GM21515 (cell line): ENCODE data around the gene PHF21A.
"Not testable (repeated sequence)": the region's sequence is repeated elsewhere in the genome, so short reads cannot be mapped to it uniquely, and the experiment has no call there.

ENCODE experiments used
- ATAC-seq: cut with Tn5 transposase; IDR thresholded peaks from one replicate; pipeline ENCODE4 v1.9.1; 2021; ENCODE audit not compliant: unreplicated experiment

PHF21A gene

DNA sequence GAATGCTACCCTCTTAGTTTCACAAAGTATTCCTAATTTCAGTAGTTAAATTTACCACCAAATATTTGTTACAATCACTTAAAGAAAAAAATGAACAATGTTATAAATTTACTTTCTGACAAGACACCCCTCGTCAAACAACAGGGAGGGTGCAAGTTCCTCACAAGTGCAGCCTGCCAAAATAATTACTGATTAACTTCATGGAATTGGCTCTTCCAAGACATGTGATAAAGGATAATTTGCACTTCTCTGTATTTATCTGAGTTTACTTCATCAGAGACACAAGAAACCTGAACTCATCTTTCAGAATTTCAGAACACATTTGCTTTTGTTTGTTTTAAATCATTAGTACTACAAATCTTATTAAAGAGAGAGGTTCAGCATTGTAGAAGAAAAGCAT, 132.3 kb downstream of the PHF21A start:
- no peak for ATAC-seq

- no peak for ATAC-seq
These were observed 136.0 kb downstream of the PHF21A start for GRCh38 chr11:45985212-45985611.

GRCh38 chr11:45984192-45984591, 137.1 kb downstream of the PHF21A start:
- ATAC-seq: no peak

DNA sequence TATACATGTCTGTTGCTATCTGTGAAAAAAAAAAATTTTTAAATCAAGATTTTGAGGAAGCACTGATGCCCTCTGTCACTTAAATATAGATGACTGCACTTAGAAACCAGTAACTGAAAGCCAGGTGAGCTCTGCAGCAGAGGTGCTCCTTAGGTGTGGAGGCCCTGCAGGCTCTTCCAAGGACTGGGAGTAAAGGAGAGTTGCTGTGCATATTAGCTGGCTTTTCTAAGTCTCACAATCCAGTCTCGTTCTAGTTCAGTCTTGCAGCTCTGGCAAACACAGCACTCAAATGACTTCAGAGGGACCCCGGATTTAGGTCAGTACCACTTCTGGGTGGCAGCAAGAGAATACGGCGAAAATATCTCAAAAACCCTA, 137.8 kb downstream of the PHF21A start:
- ATAC-seq: no peak

- no peak for ATAC-seq
These were observed 138.4 kb downstream of the PHF21A start for GRCh38 chr11:45982656-45983470.

DNA sequence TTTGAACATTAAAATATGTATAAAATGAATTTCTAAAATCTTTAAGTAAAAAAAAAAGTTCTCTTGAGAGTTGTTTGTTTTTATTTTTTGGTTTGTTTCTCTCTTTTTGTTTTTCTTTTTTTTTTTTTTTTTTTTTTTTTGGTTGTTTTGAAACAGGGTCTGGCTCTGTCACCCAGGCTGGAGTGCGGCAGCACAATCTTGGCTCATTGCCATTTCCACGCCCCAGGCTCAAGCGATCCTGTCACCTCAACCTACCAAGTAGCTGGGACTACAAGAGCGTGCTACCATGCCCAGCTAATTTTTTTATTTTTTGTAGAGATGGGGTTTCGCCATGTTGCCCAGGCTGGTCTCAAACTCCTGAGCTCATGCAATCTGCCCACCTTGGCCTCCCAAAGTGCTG, 139.4 kb downstream of the PHF21A start:
- not testable (repeated sequence) for ATAC-seq

DNA sequence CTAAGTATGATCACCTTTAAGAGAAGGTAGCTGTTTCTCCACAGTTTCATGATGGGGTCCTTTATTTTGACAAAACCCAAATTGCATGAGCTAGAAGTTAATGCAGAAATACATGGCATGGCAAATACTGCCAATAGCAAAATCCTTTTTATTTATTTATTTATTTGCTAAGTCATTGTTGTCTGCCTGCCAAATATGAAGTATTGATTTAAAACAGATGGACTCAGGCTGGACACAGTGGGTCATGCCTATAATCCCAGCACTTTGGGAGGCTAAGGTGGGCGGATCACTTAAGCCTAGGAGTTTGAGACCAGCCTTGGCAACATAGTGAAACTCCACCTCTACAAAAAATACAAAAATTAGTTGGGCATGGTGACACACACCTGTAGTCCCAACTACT, 146.4 kb downstream of the PHF21A start:
- ATAC-seq: no peak

DNA sequence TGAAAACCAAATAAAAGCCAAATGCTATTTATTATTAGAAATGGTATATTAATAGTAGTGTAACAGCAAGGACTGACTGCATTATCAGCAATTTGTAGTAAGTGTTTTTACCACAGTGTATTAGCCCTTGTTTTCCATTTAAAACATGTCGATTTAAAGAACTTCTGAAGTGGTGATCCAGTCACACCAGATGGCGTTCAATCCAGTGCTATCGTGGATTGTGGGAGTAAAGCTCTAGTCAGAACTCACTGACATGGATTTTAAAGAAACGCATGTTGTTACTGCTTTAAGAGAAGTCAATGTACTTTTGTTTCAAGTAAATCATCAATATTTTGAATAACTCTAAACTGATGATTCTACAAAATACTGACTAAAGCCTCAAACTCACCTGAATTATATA, 147.7 kb downstream of the PHF21A start:
- no peak for ATAC-seq

DNA sequence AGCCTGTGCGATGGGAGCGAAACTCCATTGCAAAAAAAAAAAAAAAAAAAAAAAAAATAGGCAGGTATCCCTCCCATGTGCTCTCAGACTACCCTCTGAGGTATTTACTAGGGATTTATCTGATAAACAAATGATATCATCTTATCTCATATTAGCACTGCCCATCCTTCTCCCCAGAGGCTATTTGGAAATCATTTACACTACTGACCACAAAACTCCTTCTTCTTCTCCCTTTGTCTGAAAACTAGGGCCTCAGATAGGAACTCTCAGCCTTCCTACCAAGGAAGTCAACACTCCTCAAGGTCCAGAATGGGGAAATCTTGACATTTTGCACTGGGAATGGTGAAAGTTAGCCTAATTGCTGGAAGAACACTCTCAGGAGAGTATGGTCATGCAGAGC, 152.4 kb downstream of the PHF21A start:
- ATAC-seq: no peak

- ATAC-seq: no peak
These were observed 153.7 kb downstream of the PHF21A start for GRCh38 chr11:45967506-45967905.

DNA sequence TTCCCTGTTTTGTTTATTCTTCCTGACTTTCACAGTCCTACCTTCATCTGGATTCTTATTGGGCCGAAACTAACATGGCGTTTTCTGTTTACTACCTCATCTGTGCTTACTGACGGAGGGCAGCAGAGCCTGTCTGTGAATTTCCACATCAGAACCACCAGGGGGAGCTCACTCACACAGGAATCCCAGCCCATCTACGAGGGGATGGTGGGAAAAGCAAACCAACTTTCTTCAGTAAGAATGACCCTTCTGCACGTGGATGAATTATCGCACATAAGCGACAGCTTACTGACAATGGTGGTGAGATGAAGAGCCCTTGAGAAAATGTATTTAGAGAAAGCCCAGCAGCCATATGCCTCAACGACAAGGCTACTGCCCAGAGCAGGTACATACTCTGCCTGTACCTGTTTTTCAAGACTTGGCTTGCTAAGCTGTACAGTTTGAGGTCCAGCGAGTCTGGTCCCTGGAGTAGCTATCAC, 156.3 kb downstream of the PHF21A start:
- ATAC-seq: peak; percentile 66

DNA sequence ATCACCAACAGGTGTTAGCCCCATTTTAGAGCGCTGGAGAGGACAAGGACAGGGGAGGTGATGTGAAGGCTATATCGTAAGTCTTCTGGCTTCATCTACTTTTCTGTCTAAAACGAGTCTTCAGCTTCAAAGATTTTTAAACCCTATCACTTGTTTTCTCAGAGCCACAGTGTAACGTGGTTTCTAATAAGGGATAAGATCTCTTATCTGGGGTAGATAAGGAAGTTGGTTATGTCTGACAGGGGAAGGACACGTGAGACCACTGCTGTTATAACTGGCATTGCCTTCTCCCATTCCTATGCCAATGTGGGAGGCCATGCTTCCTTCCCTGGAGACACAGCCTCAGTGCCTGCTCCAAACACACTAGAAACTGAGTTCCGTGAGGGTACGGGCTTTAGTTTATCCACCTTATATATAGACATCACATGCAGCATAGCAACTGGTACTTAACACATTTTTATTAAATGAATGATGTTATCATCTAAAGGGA, 159.5 kb downstream of the PHF21A start:
- ATAC-seq: no peak

DNA sequence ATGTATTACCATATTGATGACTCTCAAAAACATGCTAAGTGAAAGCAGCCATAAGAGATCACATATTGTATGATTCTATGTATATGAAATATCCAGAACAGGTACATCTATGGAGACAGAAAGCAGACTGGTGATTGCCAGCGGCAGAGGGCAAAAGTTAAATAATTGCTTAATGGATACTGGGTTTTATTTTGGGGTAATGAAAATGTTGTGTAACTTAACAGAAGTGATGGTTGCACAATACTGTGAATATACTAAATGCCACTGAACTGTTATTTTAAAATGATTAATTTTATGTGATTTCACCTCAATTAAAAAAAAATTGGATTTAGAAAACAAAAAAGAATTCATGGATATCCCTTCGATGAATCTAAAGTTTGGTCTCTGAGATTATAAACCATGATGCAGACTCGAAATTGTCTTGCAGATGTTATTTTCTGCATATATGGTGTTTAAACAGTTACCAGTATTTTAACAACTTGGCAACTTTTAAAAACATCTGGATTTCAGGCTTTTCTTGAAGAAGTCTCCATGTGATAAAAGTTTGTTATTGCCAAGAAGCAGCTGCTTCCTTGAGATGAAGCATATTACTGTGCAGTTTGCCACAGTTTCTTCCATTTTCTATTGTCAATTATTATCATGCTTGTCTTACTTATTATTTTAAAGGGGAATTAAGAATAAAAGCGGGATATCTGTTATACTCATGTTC, 160.7 kb downstream of the PHF21A start:
- no peak for ATAC-seq

DNA sequence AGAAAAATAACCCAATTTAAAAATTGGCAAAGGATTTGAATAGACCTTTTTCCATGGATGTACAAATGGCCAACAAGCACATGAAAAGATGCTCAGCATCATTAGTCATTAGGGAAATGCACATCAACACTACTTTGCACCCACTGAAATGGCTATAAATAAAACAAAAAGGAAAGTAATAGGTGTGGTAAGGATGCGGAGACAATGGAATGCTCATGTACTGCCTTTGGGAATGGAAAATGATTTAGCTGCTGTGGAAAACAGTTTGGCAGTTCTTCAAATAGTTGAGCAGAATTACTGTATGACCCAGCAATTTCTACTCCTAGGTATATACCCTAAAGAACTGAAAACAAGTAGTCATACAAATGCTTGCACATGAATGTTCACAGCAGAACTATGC, 161.4 kb downstream of the PHF21A start:
- ATAC-seq: no peak

DNA sequence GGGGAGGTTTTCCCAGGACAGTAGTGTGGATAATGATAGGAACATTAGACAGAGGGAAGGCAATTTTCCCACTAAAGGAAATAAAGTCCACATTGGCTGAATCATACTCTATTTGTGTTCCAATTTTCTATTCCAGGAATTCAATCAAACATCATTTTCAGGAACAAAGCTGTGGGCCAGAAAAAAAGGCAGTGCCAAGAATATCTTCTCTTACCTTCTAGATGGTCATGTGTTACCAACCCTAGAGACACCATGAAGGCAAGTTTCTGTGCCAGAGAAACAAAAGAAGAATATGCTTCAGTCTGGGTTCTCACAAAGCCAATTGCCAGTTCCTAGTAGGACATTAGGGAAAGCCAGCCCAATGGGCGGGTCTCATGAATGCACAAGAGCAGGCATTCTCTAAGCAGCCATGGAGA, 171.3 kb downstream of the PHF21A start:
- no peak for ATAC-seq

DNA sequence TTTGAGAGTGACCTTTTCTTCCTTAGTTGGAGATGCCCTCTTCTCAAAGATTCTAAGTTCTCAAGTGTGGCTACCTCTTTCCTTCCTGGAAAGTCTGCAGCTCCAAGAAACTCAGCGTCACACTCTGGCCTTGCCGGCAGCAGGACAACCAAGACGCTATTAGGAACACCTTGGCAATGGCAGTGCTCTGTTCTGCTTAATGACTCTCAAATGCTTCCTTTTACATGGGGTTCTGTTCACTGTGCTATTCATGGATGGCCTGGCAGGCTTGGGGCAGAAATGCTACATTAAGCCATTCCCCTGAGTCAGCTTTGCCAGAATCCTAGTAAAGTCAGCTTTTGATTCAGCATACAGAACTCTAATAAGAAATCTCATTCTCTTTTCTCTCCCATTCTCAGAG, 172.9 kb downstream of the PHF21A start:
- ATAC-seq: no peak

GRCh38 chr11:45947885-45948284, 173.4 kb downstream of the PHF21A start:
- ATAC-seq: no peak

DNA sequence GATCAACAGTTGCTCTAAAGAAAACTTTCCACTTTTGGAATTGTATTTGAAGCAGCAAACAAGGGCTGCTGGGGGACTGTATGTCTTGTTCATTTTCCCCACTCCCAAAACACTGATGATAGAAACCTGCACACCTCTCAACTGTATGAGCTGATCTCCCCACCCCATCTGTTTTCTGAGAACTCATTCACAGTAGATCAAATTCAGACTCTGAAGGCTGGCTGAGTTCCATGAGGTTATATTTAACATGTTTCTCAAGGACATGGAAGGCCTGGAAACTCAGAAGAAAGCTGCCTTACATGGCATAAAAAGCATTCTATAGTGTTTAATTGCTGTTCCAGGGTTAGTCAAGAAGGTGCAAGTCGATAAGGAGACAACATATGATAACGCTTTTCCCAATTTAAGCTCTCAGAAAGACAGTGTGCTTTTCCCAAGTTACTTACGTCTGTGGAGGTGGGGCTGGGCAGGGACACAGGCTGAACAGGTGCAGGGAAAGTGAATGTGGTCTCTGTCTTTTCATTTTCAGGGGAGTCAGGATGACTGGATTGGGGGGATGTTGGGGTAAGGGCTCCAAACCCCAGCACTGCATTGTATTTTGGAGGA, 175.8 kb downstream of the PHF21A start:
- ATAC-seq: no peak

- ATAC-seq: no peak
These were observed 178.9 kb downstream of the PHF21A start for GRCh38 chr11:45942381-45942780.

DNA sequence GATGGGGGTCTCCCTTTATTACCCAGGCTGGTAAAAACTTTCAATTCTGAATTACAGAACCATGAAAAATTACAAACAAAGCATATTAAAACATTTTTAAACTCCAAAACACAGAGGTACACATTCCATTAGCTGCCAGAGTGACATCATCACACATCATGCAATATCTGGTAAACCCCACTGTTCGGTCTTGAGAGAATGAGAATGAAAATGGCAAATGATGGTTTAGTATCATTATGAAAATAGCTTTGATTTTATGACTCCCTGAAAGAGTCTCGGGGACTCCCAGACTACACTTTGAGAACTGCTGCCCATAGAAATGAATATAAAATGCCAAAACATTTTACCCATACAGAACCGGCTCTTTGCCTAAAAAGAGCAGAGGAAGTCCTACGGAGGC, 180.0 kb downstream of the PHF21A start:
- no peak for ATAC-seq

GRCh38 chr11:45939836-45940235, 181.4 kb downstream of the PHF21A start:
- ATAC-seq: no peak

DNA sequence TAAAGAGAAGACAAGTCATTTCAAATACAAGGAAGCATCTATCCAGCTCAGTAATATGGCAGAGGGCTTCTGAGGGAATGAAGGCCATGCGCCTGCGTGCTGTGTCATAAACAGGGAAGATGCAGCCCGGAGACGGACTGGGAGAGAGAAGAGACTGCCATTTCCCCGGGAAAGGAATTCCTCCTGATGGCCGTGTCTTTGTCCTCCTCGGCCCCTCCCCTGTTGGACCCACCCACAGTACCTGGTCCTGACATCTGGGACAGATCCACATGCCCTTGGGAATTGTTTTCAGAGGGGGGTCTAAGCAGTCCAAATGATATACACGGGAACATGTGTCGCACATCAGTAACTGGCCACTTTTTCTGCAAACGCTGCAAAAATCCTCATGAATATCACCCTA, 183.3 kb downstream of the PHF21A start:
- no peak for ATAC-seq
